Keratinocyte (primary cell): ENCODE data around the gene MYO9A. TPM values are rescaled to one million over a fixed set of nuclear protein-coding genes. Genes with fewer than 3 reads are reported as not detected.

ENCODE experiments used
- DNase-seq: peaks from one replicate; pipeline ENCODE4 v3.0.0-alpha.2; 2011; ENCODE audit warnings: low read depth, missing footprints, low spot score
- FAIRE-seq: peaks from 2 replicates; lab custom pipeline; 2011; peaks lifted over from hg19 to GRCh38; lab: Jason Lieb, UNC
- H2AFZ ChIP-seq: 2 replicates; pipeline ENCODE4 v1.6.0; 2012; ENCODE audit warnings: low read length, control low read depth, inconsistent platforms; ENCODE audit not compliant: control insufficient read depth
- H3K27ac ChIP-seq: 2 replicates; pipeline ENCODE4 v1.5.1; 2011; ENCODE audit warnings: low read length; ENCODE audit not compliant: control insufficient read depth, insufficient read depth
- H3K27me3 ChIP-seq: 3 replicates; pipeline ENCODE4 v1.6.0; 2011; ENCODE audit warnings: low read length; ENCODE audit not compliant: control insufficient read depth, insufficient read depth; ENCODE audit errors: extremely low read depth
- H3K36me3 ChIP-seq, 2 experiments: 2 replicates in 1 of 2; 3 replicates in 1 of 2; pipeline ENCODE4 v1.5.1; 2011; ENCODE audit warnings: low read length in 2 of 2, mild to moderate bottlenecking in 1 of 2; ENCODE audit not compliant: control insufficient read depth in 2 of 2, insufficient read depth in 2 of 2; ENCODE audit errors: extremely low read depth in 1 of 2
- H3K4me1 ChIP-seq: 3 replicates; pipeline ENCODE4 v1.5.1; 2011; ENCODE audit warnings: low read length; ENCODE audit not compliant: control insufficient read depth, insufficient read depth; ENCODE audit errors: extremely low read depth
- H3K4me2 ChIP-seq: 3 replicates; pipeline ENCODE4 v1.6.0; 2011; ENCODE audit warnings: low read depth, low read length; ENCODE audit not compliant: control insufficient read depth, insufficient read depth; ENCODE audit errors: extremely low read depth
- H3K4me3 ChIP-seq, 3 experiments: fragments of 200-600 bp in 1 of 3; sonication (generic) in 1 of 3; 2 replicates in 2 of 3; 3 replicates in 1 of 3; pipeline ENCODE4 v1.5.1; 2011 to 2016; ENCODE audit warnings: low read length in 3 of 3, mild to moderate bottlenecking in 3 of 3, control low read depth in 2 of 3, inconsistent platforms in 1 of 3, low read depth in 1 of 3, mixed read lengths in 1 of 3, mixed run types in 1 of 3, moderate library complexity in 1 of 3; ENCODE audit not compliant: control insufficient read depth in 2 of 3, insufficient read depth in 2 of 3; ENCODE audit errors: extremely low read depth in 1 of 3
- H3K79me2 ChIP-seq: 2 replicates; pipeline ENCODE4 v1.6.0; 2012; ENCODE audit warnings: low read length; ENCODE audit not compliant: control insufficient read depth, insufficient read depth
- H3K9ac ChIP-seq: 3 replicates; pipeline ENCODE4 v1.6.0; 2011; ENCODE audit warnings: low read length; ENCODE audit not compliant: control insufficient read depth, insufficient read depth; ENCODE audit errors: extremely low read depth
- H3K9me1 ChIP-seq: 3 replicates; pipeline ENCODE4 v1.6.0; 2011; ENCODE audit warnings: low read length; ENCODE audit not compliant: control insufficient read depth, insufficient read depth; ENCODE audit errors: extremely low read depth
- H3K9me3 ChIP-seq: 2 replicates; pipeline ENCODE4 v1.5.1; 2012; ENCODE audit warnings: low read depth, low read length; ENCODE audit not compliant: control insufficient read depth
- H4K20me1 ChIP-seq: 3 replicates; pipeline ENCODE4 v1.6.0; 2011; ENCODE audit warnings: low read length; ENCODE audit not compliant: control insufficient read depth, insufficient read depth; ENCODE audit errors: extremely low read depth
- EZH2 ChIP-seq: IDR thresholded peaks from one replicate; pipeline ENCODE4 v1.6.1; 2012; ENCODE audit warnings: inconsistent platforms, mild to moderate bottlenecking, low read length, moderate library complexity
- dilution Hi-C: fragments of 300-500 bp; cut with MboI; formaldehyde crosslinking; loops from one replicate; pipeline ENCODE4 v1.7.0; 2020; ENCODE audit warnings: low sequenced_read_pairs; ENCODE audit not compliant: extremely low pct_ligation_motif_present
- polyA plus RNA-seq, 5 experiments: library from polyadenylated mRNA; depleted of rRNA in 3 of 5; stranded (reverse) in 3 of 5; stranded (forward) in 1 of 5; unstranded in 1 of 5; fragments of >200 nt; gene quantifications; 1 replicate in 1 of 5; 2 replicates in 3 of 5; 3 replicates in 1 of 5; pipeline versions ENCODE4 v1.2.1 to v1.2.3, GENCODE V29; 2011 to 2012; ENCODE audit warnings: missing spikeins in 2 of 5, low read depth in 1 of 5, low replicate concordance in 1 of 5
- TF ChIP-seq, protein P1 (sequence below), 3 experiments: IDR thresholded peaks in 1 of 3; conservative IDR thresholded peaks in 1 of 3; optimal IDR thresholded peaks in 1 of 3; 2 replicates in 2 of 3; 3 replicates in 1 of 3; pipeline versions ENCODE3 to v1.5.1; 2011; ENCODE audit warnings: low read length in 3 of 3, mild to moderate bottlenecking in 3 of 3, moderate library complexity in 2 of 3, control low read depth in 1 of 3, inconsistent platforms in 1 of 3; ENCODE audit not compliant: insufficient read depth in 2 of 3; ENCODE audit errors: extremely low read depth in 1 of 3

Gene MYO9A
- polyA plus RNA-seq, 1 donor (not counting 4 experiments of a cell fraction or from before 2014, with no cell fraction given) = 10.6 TPM

DNA sequence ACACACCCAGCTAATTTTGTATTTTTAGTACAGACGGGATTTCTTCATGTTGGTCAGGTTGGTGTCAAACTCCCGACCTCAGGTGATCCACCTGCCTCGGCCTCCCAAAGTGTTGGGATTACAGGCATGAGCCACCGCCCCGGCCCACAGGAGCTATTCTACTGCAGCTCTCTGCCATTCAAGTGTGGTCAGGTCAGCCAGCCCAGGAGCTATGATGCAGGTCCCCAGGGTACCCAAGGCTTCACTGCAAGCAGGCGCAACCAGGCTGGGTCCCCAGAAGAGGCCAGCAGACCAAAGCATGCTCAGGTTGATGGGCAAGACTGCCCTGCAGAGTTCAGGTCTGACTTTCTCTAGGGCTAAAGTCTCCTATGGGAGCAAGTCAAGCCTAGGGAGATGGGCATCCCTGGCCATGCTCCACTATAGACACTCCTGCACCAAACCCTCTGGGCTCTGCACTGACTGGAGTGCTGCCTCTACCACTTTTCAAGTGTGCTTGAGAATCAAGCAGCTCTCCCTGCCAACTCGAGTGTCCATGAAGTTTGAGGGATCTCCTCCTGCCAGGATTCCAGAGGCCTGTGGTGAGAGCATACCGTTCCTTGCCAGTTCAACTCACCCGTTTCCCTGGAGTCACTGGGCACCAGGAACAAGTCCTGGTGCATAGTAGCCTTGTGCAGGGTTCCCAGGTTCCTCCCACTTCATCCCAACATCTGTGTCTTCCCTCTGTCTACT lies 30.9 kb downstream of the MYO9A start:
- no peak for FAIRE-seq
- Histone ChIP-seq H4K20me1 (no peaks in the 10 kb centered on the region), H3K9me1 (no peaks in the 10 kb centered on the region)

DNA sequence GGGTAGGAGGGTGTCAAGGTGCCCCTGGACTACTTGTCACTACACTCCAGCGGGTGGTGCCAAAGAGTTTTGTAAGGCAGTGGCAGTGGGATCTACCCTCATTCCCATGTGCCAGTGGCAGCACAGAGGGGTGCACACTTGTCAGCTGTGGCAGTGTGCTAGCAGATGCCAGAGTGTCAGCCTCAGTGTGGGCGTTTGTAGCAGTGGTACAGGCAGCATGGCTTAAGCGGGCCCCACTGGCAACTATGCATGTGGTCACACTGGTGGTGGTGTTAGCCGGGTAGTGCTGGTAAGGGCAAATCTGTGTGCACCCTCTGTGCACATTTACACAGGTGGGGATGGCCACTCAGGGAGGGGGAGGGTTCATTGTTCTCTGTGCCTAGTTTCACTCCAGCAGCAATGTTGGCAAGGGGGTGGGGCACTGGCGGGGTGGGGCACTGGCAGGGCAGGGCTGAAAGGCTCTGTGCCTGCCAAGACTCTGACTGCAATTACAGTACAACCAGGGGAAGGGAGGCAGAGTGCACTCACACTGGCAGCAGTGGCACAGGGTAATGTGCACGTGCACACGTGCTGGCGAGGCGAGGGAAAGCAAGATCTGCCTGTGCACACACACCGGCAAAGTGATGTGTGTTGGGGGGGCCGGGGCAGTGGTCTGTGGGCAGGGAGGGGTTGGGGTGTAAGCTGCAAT lies 31.8 kb downstream of the MYO9A start:
- no peaks in the 10 kb centered on the region for H3K36me3 ChIP-seq
- H4K20me1 ChIP-seq = no peaks in the 10 kb centered on the region
- no peak for FAIRE-seq
- no peaks in the 10 kb centered on the region for H3K79me2 ChIP-seq
- H3K9me1 ChIP-seq = no peaks in the 10 kb centered on the region
- no peaks in the 10 kb centered on the region for H3K9me3 ChIP-seq
- DNase-seq = no peak
- TF ChIP-seq, protein P1, sequence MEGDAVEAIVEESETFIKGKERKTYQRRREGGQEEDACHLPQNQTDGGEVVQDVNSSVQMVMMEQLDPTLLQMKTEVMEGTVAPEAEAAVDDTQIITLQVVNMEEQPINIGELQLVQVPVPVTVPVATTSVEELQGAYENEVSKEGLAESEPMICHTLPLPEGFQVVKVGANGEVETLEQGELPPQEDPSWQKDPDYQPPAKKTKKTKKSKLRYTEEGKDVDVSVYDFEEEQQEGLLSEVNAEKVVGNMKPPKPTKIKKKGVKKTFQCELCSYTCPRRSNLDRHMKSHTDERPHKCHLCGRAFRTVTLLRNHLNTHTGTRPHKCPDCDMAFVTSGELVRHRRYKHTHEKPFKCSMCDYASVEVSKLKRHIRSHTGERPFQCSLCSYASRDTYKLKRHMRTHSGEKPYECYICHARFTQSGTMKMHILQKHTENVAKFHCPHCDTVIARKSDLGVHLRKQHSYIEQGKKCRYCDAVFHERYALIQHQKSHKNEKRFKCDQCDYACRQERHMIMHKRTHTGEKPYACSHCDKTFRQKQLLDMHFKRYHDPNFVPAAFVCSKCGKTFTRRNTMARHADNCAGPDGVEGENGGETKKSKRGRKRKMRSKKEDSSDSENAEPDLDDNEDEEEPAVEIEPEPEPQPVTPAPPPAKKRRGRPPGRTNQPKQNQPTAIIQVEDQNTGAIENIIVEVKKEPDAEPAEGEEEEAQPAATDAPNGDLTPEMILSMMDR (optimal IDR thresholded peaks at IDR 0.05 in 1 of 3, IDR thresholded peaks at IDR 0.05 in 1 of 3, conservative IDR thresholded peaks at IDR 0.05 in 1 of 3; ENCODE audit: extremely low read depth in 1 of 3, insufficient read depth in 2 of 3, low read length in 3 of 3) = no peak
- TF ChIP-seq EZH2 = no peak
- no peaks in the 10 kb centered on the region for H3K27me3 ChIP-seq
- dilution Hi-C loops = no loop called here
- H3K4me2 ChIP-seq = no peak overlapping the region
- no peak overlapping the region for H3K4me3 ChIP-seq
- no peak overlapping the region for H3K9ac ChIP-seq
- H3K4me1 ChIP-seq = no peaks in the 10 kb centered on the region
- H2AFZ ChIP-seq = no peak overlapping the region
- no peak overlapping the region for H3K27ac ChIP-seq

More for the DNA sequence above, 30.9 kb downstream of the MYO9A start:
- no peak overlapping the region for H3K4me3 ChIP-seq
- no peaks in the 10 kb centered on the region for H3K4me1 ChIP-seq
- H3K9ac ChIP-seq = no peak overlapping the region
- no peak overlapping the region for H3K27ac ChIP-seq
- no peaks in the 10 kb centered on the region for H3K79me2 ChIP-seq
- dilution Hi-C loops = no loop called here
- H3K27me3 ChIP-seq = no peaks in the 10 kb centered on the region
- no peak overlapping the region for H2AFZ ChIP-seq
- H3K4me2 ChIP-seq = no peak overlapping the region
- no peaks in the 10 kb centered on the region for H3K36me3 ChIP-seq
- TF ChIP-seq, protein P1 (optimal IDR thresholded peaks at IDR 0.05 in 1 of 3, IDR thresholded peaks at IDR 0.05 in 1 of 3, conservative IDR thresholded peaks at IDR 0.05 in 1 of 3; ENCODE audit: extremely low read depth in 1 of 3, insufficient read depth in 2 of 3, low read length in 3 of 3) = no peak
- no peak for TF ChIP-seq EZH2
- H3K9me3 ChIP-seq = no peaks in the 10 kb centered on the region
- DNase-seq = no peak
